Measurements from ENCODE around the gene ZNF451.

The ZNF451 gene

DNA sequence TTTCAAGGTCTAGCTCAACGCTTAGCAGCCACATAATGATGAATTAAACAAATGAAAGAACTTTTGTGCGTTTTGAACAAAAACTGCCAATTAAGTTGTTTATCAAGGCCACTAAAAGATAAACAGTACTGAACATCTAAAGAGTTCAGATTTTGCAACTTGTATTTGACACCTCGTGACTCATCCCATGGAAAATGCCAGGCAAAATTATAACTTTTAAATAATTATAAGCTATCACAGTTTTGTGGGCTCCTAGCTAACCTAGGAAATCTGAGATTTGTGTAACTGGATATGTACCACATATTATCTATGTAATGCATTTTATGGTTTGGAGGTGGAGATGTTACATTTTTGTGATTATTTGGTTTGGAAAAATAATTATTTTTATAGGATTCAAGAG, 72.5 kb downstream of the ZNF451 start:
- no peak for TF ChIP-seq EZH2phosphoT487 (IDR thresholded peaks at IDR 0.05; ENCODE audit: low read depth)
- TF ChIP-seq, protein P1, sequence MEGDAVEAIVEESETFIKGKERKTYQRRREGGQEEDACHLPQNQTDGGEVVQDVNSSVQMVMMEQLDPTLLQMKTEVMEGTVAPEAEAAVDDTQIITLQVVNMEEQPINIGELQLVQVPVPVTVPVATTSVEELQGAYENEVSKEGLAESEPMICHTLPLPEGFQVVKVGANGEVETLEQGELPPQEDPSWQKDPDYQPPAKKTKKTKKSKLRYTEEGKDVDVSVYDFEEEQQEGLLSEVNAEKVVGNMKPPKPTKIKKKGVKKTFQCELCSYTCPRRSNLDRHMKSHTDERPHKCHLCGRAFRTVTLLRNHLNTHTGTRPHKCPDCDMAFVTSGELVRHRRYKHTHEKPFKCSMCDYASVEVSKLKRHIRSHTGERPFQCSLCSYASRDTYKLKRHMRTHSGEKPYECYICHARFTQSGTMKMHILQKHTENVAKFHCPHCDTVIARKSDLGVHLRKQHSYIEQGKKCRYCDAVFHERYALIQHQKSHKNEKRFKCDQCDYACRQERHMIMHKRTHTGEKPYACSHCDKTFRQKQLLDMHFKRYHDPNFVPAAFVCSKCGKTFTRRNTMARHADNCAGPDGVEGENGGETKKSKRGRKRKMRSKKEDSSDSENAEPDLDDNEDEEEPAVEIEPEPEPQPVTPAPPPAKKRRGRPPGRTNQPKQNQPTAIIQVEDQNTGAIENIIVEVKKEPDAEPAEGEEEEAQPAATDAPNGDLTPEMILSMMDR (IDR thresholded peaks at IDR 0.05; ENCODE audit: low read depth, low read length), result no peak
- Histone ChIP-seq H2AFZ (ENCODE audit: low read depth, low read length) (no peak overlapping the region), H3K36me3 (replicated peaks; ENCODE audit: low read depth, low read length) (peaks cover 60% of the 10 kb centered on the region), H3K4me3 (ENCODE audit: low read length) (no peak overlapping the region), H3K79me2 (ENCODE audit: low read length) (no peaks in the 10 kb centered on the region), H3K9ac (ENCODE audit: low read length) (no peak overlapping the region), H3K9me3 (ENCODE audit: insufficient read depth, low read length) (no peaks in the 10 kb centered on the region), H3K27ac (ENCODE audit: low read length) (no peak overlapping the region), H4K20me1 (ENCODE audit: insufficient read depth, low read length) (no peaks in the 10 kb centered on the region), H3K4me1 (ENCODE audit: low read length) (no peaks in the 10 kb centered on the region), H3K4me2 (ENCODE audit: low read length) (no peak overlapping the region), H3K27me3 (ENCODE audit: low read depth, low read length) (no peaks in the 10 kb centered on the region)

DNA sequence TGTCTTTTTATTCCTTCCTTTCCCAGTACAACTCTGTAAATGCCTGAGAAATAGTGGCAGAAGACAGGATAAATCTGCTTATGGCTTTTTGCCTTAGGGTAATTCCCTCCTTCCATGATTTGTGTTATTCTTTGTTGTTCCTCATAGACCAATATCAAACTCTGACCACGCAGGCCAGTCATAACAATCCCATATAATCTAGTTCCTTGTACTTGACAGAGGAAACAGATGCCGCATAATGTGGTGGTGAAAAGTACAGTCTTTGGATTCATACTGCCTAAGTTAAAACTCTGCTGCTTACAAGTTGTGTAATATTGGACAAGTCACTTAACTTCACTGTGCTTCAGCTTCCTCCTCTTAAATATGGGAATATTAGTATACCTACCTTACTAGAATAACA, 74.0 kb downstream of the ZNF451 start:
- Histone ChIP-seq H3K4me1 (ENCODE audit: low read length) (no peaks in the 10 kb centered on the region), H3K9ac (ENCODE audit: low read length) (no peak overlapping the region), H4K20me1 (ENCODE audit: insufficient read depth, low read length) (no peaks in the 10 kb centered on the region), H3K36me3 (replicated peaks; ENCODE audit: low read depth, low read length) (peaks cover 57% of the 10 kb centered on the region), H2AFZ (ENCODE audit: low read depth, low read length) (no peak overlapping the region), H3K79me2 (ENCODE audit: low read length) (no peaks in the 10 kb centered on the region), H3K4me3 (ENCODE audit: low read length) (no peak overlapping the region), H3K27ac (ENCODE audit: low read length) (no peak overlapping the region), H3K9me3 (ENCODE audit: insufficient read depth, low read length) (no peaks in the 10 kb centered on the region), H3K4me2 (ENCODE audit: low read length) (no peak overlapping the region), H3K27me3 (ENCODE audit: low read depth, low read length) (no peaks in the 10 kb centered on the region)
- TF ChIP-seq, protein P1 (IDR thresholded peaks at IDR 0.05; ENCODE audit: low read depth, low read length), result no peak
- TF ChIP-seq EZH2phosphoT487 (IDR thresholded peaks at IDR 0.05; ENCODE audit: low read depth), result no peak

- no peaks in the 10 kb centered on the region for H3K27me3 ChIP-seq (ENCODE audit: low read depth, low read length)
- no peak overlapping the region for H3K4me2 ChIP-seq (ENCODE audit: low read length)
- no peaks in the 10 kb centered on the region for H3K9me3 ChIP-seq (ENCODE audit: insufficient read depth, low read length)
- peaks cover 57% of the 10 kb centered on the region for H3K36me3 ChIP-seq (replicated peaks; ENCODE audit: low read depth, low read length)
- H3K4me3 ChIP-seq (ENCODE audit: low read length), result no peak overlapping the region
- no peak overlapping the region for H3K27ac ChIP-seq (ENCODE audit: low read length)
- H3K4me1 ChIP-seq (ENCODE audit: low read length), result no peaks in the 10 kb centered on the region
- no peaks in the 10 kb centered on the region for H3K79me2 ChIP-seq (ENCODE audit: low read length)
- H4K20me1 ChIP-seq (ENCODE audit: insufficient read depth, low read length), result no peaks in the 10 kb centered on the region
- H3K9ac ChIP-seq (ENCODE audit: low read length), result no peak overlapping the region
- TF ChIP-seq, protein P1 (IDR thresholded peaks at IDR 0.05; ENCODE audit: low read depth, low read length), result no peak
- no peak for TF ChIP-seq EZH2phosphoT487 (IDR thresholded peaks at IDR 0.05; ENCODE audit: low read depth)
- no peak overlapping the region for H2AFZ ChIP-seq (ENCODE audit: low read depth, low read length)
Observed at GRCh38 chr6:57165080-57165479, 75.1 kb downstream of the ZNF451 start.

GRCh38 chr6:57172136-57173055, 82.4 kb downstream of the ZNF451 start, which contains the start of gene BAG2:
Gene BAG2, plus strand, starts transcription at chr6:57172326. Its CDS starts 372 bp downstream, at chr6:57172698.
- Histone ChIP-seq H3K4me3 (ENCODE audit: low read length) (peak within 1 kb of the TSS; percentile 87), H3K4me1 (ENCODE audit: low read length) (peaks cover 15% of the 10 kb centered on the region), H4K20me1 (ENCODE audit: insufficient read depth, low read length) (0 out of 2 replicates have a peak, but pooled peaks cover 10% of the 10 kb centered on the region), H3K27ac (ENCODE audit: low read length) (peak within 1 kb of the TSS; percentile 65), H3K9me3 (ENCODE audit: insufficient read depth, low read length) (no peaks in the 10 kb centered on the region), H2AFZ (ENCODE audit: low read depth, low read length) (peak within 1 kb of the TSS; percentile 70), H3K36me3 (replicated peaks; ENCODE audit: low read depth, low read length) (peaks cover 12% of the 10 kb centered on the region), H3K27me3 (ENCODE audit: low read depth, low read length) (no peaks in the 10 kb centered on the region), H3K4me2 (ENCODE audit: low read length) (peak within 1 kb of the TSS; percentile 91), H3K9ac (ENCODE audit: low read length) (peak within 1 kb of the TSS; percentile 85), H3K79me2 (ENCODE audit: low read length) (peaks cover 50% of the 10 kb centered on the region)
- no peak for TF ChIP-seq EZH2phosphoT487 (IDR thresholded peaks at IDR 0.05; ENCODE audit: low read depth)
- TF ChIP-seq, protein P1 (IDR thresholded peaks at IDR 0.05; ENCODE audit: low read depth, low read length), result no peak
